ENCODE data around the gene ZNF865.

Gene ZNF865

DNA sequence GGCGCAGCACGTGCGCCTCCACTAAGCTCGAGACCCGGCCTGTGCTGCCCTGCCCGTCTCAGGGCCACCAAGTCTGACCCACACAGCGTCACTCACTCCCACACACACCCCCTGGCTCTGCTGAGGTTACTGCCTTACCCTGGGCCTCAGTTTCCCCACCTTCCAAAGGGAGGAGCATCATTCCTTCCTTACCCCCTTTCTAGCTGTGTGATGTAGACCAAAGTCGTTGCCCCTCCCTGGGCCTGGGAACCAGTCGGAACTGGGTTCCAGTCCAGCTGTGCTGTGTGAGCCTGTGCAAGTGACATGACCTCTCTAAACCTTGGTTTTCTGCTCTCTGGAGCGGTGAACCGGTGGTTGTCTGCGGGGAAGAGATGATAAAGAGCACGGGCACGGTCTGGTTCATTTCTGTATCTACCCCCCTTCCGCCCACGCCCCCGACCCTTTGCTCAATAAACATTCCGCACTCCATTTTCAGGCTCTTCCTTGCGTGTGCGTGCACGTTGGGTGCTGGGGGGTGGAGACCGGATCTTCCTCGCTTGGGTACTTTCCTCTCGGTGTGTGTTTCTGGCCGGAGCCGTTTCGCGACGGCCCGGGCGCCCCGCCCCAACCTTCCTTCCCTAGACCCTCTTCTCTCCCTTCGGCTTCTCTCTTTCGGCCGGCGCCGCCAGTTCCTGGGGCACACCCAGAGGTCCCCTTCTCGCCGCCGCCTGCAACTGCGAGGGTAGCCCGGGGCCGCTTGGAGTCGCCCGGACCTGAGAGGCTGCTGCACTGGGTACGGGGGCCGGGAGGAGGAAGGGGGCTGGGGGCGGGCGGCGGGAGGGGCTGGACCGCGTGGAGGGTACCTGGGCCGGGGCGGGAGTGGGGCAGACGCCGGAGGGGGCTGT is 37.8 kb downstream of the ZNF865 start, which contains the start of gene ZNF581:
Gene ZNF581 (plus strand): TSS at position 647 of the 884 bp plus-strand sequence. CDS start 923 bp downstream, outside the sequence.
- H3K36me3 ChIP-seq (ENCODE audit: low read length): no peaks in the 10 kb centered on the region; the same call in 1 of the 2 replicates
- no peaks in the 10 kb centered on the region for H3K27me3 ChIP-seq (ENCODE audit: low read length)
- H3K9ac ChIP-seq (ENCODE audit: low read length): peak within 1 kb of the TSS; percentile 98
- peak within 1 kb of the TSS; percentile 99 for H3K4me3 ChIP-seq (ENCODE audit: insufficient read depth, low read length, poor library complexity, severe bottlenecking)
- H3K79me2 ChIP-seq (ENCODE audit: insufficient read depth, low read length): peaks cover 24% of the 10 kb centered on the region
- H3K9me2 ChIP-seq (replicated peaks; ENCODE audit: insufficient read depth, low read length): no peaks in the 10 kb centered on the region
- H3F3A ChIP-seq (ENCODE audit: insufficient read depth): peaks cover 57% of the 10 kb centered on the region
- H3K4me2 ChIP-seq (ENCODE audit: low read depth, low read length, poor library complexity, severe bottlenecking): peak within 1 kb of the TSS; percentile 71
- H3K27ac ChIP-seq (ENCODE audit: low read depth, low read length): peak within 1 kb of the TSS; percentile 90
- H4K20me1 ChIP-seq (ENCODE audit: low read depth, low read length): no peaks in the 10 kb centered on the region
- TF ChIP-seq EZH2phosphoT487 (conservative IDR thresholded peaks at IDR 0.05; ENCODE audit: low read length): no peak
- TF ChIP-seq, protein P1, sequence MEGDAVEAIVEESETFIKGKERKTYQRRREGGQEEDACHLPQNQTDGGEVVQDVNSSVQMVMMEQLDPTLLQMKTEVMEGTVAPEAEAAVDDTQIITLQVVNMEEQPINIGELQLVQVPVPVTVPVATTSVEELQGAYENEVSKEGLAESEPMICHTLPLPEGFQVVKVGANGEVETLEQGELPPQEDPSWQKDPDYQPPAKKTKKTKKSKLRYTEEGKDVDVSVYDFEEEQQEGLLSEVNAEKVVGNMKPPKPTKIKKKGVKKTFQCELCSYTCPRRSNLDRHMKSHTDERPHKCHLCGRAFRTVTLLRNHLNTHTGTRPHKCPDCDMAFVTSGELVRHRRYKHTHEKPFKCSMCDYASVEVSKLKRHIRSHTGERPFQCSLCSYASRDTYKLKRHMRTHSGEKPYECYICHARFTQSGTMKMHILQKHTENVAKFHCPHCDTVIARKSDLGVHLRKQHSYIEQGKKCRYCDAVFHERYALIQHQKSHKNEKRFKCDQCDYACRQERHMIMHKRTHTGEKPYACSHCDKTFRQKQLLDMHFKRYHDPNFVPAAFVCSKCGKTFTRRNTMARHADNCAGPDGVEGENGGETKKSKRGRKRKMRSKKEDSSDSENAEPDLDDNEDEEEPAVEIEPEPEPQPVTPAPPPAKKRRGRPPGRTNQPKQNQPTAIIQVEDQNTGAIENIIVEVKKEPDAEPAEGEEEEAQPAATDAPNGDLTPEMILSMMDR (IDR thresholded peaks at IDR 0.05; ENCODE audit: insufficient read depth, low read length, poor library complexity, severe bottlenecking): no peak
- no peak within 1 kb of the TSS for H2AFZ ChIP-seq (ENCODE audit: low read depth, low read length, severe bottlenecking)
- no peaks in the 10 kb centered on the region for H3K9me3 ChIP-seq (ENCODE audit: insufficient read depth, low read length)

DNA sequence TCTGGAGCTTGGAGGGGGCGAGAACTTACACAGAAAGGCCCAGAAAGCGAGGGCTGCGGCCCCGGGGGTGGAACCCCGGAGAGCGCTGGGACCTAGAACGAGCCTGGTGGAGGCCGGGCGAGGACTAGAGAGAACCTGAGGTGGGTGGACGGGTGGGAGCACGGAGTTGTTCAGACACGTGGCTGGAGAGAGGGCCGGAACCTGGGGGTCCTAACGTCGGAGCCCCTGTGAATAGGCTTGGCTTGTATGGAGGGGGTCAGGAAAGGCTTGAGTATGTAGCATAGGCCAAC is 38.4 kb downstream of the ZNF865 start:
- no peaks in the 10 kb centered on the region for H3K27me3 ChIP-seq (ENCODE audit: low read length)
- no peaks in the 10 kb centered on the region; the same call in 1 of the 2 replicates for H3K36me3 ChIP-seq (ENCODE audit: low read length)
- peak overlapping the region; percentile 98 for H3K9ac ChIP-seq (ENCODE audit: low read length)
- no peaks in the 10 kb centered on the region for H3K9me3 ChIP-seq (ENCODE audit: insufficient read depth, low read length)
- H3K4me2 ChIP-seq (ENCODE audit: low read depth, low read length, poor library complexity, severe bottlenecking): peak overlapping the region; percentile 71
- H4K20me1 ChIP-seq (ENCODE audit: low read depth, low read length): no peaks in the 10 kb centered on the region
- peaks cover 24% of the 10 kb centered on the region for H3K79me2 ChIP-seq (ENCODE audit: insufficient read depth, low read length)
- TF ChIP-seq, protein P1 (IDR thresholded peaks at IDR 0.05; ENCODE audit: insufficient read depth, low read length, poor library complexity, severe bottlenecking): no peak
- H3K9me2 ChIP-seq (replicated peaks; ENCODE audit: insufficient read depth, low read length): no peaks in the 10 kb centered on the region
- peak overlapping the region; percentile 90 for H3K27ac ChIP-seq (ENCODE audit: low read depth, low read length)
- peaks cover 57% of the 10 kb centered on the region for H3F3A ChIP-seq (ENCODE audit: insufficient read depth)
- peak overlapping the region; percentile 99 for H3K4me3 ChIP-seq (ENCODE audit: insufficient read depth, low read length, poor library complexity, severe bottlenecking)
- H2AFZ ChIP-seq (ENCODE audit: low read depth, low read length, severe bottlenecking): no peak overlapping the region

DNA sequence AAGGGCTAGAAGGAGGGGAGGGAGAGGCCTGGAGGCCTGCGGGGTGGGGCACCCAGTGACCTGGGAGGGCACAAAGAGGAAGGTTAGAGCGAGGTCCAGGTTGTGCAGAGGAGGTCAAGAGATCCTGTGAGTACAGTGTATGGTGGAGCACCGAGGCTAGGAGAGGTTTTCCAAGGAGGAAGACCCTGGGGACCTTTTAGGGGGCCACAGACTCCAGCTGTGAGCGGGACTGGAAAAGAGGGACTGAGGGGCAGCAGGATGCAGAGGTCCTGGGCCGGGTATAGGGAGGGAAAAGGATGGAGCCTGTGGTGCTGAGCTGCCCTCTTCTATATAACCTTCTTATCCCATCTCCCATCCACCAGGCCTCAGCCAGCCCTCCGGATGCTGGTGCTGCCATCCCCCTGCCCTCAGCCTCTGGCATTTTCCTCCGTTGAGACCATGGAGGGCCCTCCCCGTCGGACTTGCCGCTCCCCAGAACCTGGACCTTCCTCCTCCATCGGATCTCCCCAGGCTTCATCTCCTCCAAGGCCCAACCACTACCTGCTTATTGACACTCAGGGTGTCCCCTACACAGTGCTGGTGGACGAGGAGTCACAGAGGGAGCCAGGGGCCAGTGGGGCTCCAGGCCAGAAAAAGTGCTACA is 38.9 kb downstream of the ZNF865 start:
- Histone ChIP-seq H2AFZ (ENCODE audit: low read depth, low read length, severe bottlenecking) (no peak overlapping the region), H3K36me3 (ENCODE audit: low read length) (no peaks in the 10 kb centered on the region; the same call in 1 of the 2 replicates), H4K20me1 (ENCODE audit: low read depth, low read length) (no peaks in the 10 kb centered on the region), H3K4me2 (ENCODE audit: low read depth, low read length, poor library complexity, severe bottlenecking) (peak overlapping the region; percentile 71), H3K9ac (ENCODE audit: low read length) (peak overlapping the region; percentile 98), H3K27ac (ENCODE audit: low read depth, low read length) (peak overlapping the region; percentile 90), H3K4me3 (ENCODE audit: insufficient read depth, low read length, poor library complexity, severe bottlenecking) (peak overlapping the region; percentile 99), H3K9me2 (replicated peaks; ENCODE audit: insufficient read depth, low read length) (no peaks in the 10 kb centered on the region), H3K9me3 (ENCODE audit: insufficient read depth, low read length) (no peaks in the 10 kb centered on the region), H3F3A (ENCODE audit: insufficient read depth) (peaks cover 54% of the 10 kb centered on the region), H3K79me2 (ENCODE audit: insufficient read depth, low read length) (peaks cover 24% of the 10 kb centered on the region), H3K27me3 (ENCODE audit: low read length) (no peaks in the 10 kb centered on the region)
- TF ChIP-seq, protein P1 (IDR thresholded peaks at IDR 0.05; ENCODE audit: insufficient read depth, low read length, poor library complexity, severe bottlenecking): no peak
- TF ChIP-seq EZH2phosphoT487 (conservative IDR thresholded peaks at IDR 0.05; ENCODE audit: low read length): no peak

All from SU-DHL-6 (cell line).